Measurements from ENCODE around the gene HACL1. TPM values are rescaled to one million over a fixed set of nuclear protein-coding genes. Genes with fewer than 3 reads are reported as not detected.

The HACL1 gene
- total and polyA plus RNA-seq, 5 experiments from 2014 or later: 31.7 to 42.9 (median 33.8) TPM

DNA sequence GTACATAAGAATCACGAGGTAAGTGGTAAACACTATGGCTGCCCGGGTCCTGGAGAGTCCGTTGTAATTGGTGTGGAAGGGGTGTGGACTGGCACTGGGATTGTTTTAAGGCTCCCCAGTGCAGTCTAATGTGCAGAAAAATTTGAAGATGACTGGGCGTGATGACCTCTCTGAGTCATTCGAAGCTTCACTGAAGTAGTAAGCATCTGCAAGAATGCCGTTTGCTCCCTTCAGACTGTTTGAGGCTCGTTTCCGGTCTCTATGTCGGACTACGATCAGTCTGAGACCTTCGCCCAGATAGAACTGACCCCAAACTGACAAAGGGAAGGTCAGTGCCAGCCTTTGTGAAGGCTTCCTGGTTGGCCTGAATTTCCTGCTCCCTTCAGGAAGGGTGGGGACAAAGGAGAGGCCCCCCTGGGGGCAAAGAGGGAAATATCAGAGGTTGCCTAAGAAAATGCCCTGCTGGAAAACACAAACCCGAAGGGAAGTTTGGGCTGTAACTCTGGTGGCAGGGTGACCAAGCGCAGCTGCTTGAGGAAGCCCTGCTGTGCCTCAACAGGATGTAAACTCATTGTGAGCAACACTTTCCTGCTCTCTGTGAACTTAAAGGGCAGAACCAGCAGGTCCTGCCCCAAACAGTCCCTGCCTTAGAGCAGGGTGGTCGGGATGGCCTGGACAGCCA lies 34.8 kb upstream of the HACL1 start:
- Mint-ChIP-seq H3K9me3 (no peaks in the 10 kb centered on the region), H3K36me3 (peaks cover 0 to 13% (median 4%) of the 10 kb centered on the region in 3 donors), H3K27ac (peak overlapping the region in 3 of 10 donors; percentile 25 to 63 (median 56)), H3K4me3 (peak overlapping the region in 2 of 10 donors; percentile 10 to 48), H3K4me1 (peaks cover 5 to 31% (median 21%) of the 10 kb centered on the region in 4 donors), H3K27me3 (no peaks in the 10 kb centered on the region)
- DNase-seq: no peak
- no peak for ATAC-seq
- POLR2A ChIA-PET: interaction anchor here (0.8 kb wide), 1 partner anchor 108 kb away, joined by 3 read pairs; no protein-coding TSS in a partner anchor

DNA sequence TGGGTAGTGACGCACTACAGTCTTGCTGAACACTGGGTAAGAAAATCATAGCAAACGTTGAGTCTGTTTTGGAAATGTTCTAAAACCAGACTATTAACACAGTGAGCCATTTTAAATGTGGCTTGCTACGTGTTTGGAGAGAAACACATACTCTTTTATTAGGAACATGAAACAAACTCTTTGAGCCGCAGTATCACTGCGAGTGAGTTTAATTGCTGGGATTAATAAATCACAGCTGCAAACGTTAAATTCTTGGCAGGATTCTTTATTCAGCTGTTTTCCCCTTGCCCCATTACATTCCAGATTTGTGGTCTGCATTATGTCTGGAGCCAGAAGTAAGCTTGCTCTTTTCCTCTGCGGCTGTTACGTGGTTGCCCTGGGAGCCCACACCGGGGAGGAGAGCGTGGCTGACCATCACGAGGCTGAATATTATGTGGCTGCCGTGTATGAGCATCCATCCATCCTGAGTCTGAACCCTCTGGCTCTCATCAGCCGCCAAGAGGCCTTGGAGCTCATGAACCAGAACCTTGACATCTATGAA lies 33.8 kb upstream of the HACL1 start:
- Mint-ChIP-seq H3K9me3 (no peaks in the 10 kb centered on the region), H3K36me3 (peaks cover 0 to 13% (median 4%) of the 10 kb centered on the region in 3 donors), H3K4me1 (peaks cover 5 to 40% (median 25%) of the 10 kb centered on the region in 4 donors), H3K4me3 (no peak overlapping the region), H3K27me3 (no peaks in the 10 kb centered on the region), H3K27ac (no peak overlapping the region)
- DNase-seq: no peak
- no peak for ATAC-seq
- POLR2A ChIA-PET: interaction anchor here (0.8 kb wide), 1 partner anchor 109 kb away, joined by 3 read pairs; no protein-coding TSS in a partner anchor

DNA sequence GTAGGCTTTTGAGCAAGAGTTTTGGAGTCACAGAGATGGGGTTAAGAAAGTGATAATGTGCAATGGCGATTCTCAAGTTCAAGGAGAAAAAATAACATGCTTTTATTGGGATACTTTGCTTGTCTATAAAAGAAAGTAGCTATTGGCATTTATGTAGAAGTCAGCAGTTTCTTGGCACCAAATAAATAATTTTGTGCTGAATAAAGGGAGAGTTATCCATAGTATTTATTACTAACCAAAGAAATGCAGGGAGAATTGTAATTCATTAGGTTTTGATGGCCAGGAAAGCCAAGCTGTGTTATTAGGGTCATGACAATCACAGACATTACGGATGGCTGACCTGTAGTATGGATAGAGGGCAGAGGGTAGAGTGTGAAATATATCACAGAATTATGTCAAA lies 33.3 kb upstream of the HACL1 start:
- no peak for DNase-seq
- Mint-ChIP-seq H3K27ac (no peak overlapping the region), H3K4me3 (no peak overlapping the region), H3K9me3 (no peaks in the 10 kb centered on the region), H3K4me1 (peaks cover 7 to 45% (median 29%) of the 10 kb centered on the region in 4 donors), H3K27me3 (no peaks in the 10 kb centered on the region), H3K36me3 (peaks cover 0 to 13% (median 4%) of the 10 kb centered on the region in 3 donors)
- POLR2A ChIA-PET: no interaction called here
- ATAC-seq: no peak

DNA sequence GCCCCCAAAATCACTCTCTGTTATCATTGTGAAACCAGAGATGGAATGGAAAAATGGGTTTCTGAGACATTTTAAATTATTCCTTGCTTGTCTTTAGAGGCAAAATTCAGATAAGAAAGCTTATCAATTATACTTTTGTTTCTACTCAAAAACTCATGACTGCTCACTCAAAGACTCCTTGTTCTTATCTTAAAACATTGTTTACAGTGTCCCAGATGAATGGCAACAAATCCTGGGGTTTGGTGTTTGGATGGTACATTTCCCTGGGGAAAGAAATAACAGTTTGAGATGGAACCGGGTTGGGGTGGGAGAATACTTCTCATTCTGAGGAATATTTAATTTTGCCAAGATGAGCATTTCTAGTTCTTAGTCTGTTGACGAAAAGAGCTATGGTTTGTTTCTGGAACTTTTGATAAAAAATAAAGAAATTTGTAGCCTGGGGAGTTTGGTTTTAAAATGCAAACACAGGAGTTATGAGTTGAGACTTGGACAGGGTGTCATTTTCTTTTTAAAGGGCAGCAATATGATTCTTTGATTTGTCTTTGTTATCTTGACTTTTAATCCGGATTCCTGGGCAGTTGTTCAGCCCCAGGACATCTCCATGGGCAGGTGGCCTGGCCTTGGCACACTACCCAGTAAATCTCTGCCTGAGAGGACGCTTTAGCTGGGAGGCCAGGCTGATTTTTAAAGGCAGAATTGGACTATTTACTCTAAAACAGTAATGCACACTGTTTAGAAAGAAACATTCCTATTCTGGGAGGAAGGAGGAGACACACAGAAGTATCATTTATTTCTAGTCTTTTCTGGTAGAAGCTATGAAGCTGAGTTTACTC lies 32.6 kb upstream of the HACL1 start:
- POLR2A ChIA-PET: interaction anchor here (0.6 to 1.2 kb wide), 2 partner anchors 11 to 26 kb away, joined by 3 to 4 read pairs; no protein-coding TSS in a partner anchor
- Mint-ChIP-seq H3K9me3 (no peaks in the 10 kb centered on the region), H3K4me3 (no peak overlapping the region), H3K4me1 (peaks cover 7 to 45% (median 29%) of the 10 kb centered on the region in 4 donors), H3K27ac (no peak overlapping the region), H3K27me3 (no peaks in the 10 kb centered on the region), H3K36me3 (peaks cover 0 to 13% (median 4%) of the 10 kb centered on the region in 3 donors)
- ATAC-seq (no peak), DNase-seq (no peak)

DNA sequence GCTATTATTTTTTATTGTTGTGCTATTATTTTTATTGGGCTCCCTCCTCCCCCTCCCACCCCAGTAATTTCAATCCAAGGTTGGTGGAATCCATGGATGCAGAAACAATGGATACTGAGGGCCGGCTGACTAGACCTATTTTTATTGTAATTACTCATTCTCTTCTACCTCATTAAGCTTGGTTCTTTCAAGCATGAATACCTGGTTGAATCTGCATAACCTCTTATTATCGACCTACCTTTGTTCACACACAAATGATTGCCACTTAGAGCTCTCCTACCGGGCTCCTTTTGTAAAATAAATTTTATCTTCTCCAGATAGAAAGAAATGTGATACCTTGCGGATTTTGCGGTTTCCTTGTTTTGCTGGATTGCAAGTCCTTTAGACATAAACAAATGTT lies 31.8 kb upstream of the HACL1 start:
- no peaks in the 10 kb centered on the region for H3K27me3 Mint-ChIP-seq
- H3K4me1 Mint-ChIP-seq: peaks cover 7 to 42% (median 29%) of the 10 kb centered on the region in 4 donors
- H3K4me3 Mint-ChIP-seq: no peak overlapping the region
- H3K27ac Mint-ChIP-seq: no peak overlapping the region
- POLR2A ChIA-PET: interaction anchor here (1.2 kb wide), 1 partner anchor 26 kb away, joined by 4 read pairs; no protein-coding TSS in a partner anchor
- DNase-seq: no peak
- ATAC-seq: no peak
- H3K9me3 Mint-ChIP-seq: no peaks in the 10 kb centered on the region
- peaks cover 0 to 12% (median 4%) of the 10 kb centered on the region in 3 donors for H3K36me3 Mint-ChIP-seq

DNA sequence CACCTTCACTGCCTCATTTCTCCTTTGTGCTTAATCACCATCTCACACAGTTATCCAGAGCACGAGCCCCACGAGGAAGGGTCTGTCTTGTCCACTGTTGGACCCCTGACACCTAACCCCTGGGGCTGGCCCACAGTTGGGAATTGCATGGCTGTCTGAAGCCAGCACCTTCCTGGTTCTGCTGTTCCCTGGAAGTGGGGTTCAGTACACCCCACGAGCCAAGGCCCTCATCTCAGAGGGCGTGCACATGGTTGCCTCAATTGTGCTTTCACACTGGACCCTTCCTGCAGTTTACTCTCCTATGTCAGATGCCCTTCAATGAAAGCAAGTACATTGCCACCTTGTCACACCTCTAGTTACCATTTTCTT lies 30.8 kb upstream of the HACL1 start:
- ATAC-seq (no peak), DNase-seq (no peak)
- POLR2A ChIA-PET: no interaction called here
- peaks cover 0 to 11% (median 8%) of the 10 kb centered on the region in 3 donors for H3K36me3 Mint-ChIP-seq
- no peaks in the 10 kb centered on the region for H3K9me3 Mint-ChIP-seq
- H3K27me3 Mint-ChIP-seq: no peaks in the 10 kb centered on the region
- H3K4me3 Mint-ChIP-seq: peak overlapping the region in 3 of 10 donors; percentile 7 to 22 (median 11)
- H3K4me1 Mint-ChIP-seq: peaks cover 12 to 32% (median 25%) of the 10 kb centered on the region in 4 donors
- H3K27ac Mint-ChIP-seq: peak overlapping the region in 2 of 10 donors; percentile 21 to 90

DNA sequence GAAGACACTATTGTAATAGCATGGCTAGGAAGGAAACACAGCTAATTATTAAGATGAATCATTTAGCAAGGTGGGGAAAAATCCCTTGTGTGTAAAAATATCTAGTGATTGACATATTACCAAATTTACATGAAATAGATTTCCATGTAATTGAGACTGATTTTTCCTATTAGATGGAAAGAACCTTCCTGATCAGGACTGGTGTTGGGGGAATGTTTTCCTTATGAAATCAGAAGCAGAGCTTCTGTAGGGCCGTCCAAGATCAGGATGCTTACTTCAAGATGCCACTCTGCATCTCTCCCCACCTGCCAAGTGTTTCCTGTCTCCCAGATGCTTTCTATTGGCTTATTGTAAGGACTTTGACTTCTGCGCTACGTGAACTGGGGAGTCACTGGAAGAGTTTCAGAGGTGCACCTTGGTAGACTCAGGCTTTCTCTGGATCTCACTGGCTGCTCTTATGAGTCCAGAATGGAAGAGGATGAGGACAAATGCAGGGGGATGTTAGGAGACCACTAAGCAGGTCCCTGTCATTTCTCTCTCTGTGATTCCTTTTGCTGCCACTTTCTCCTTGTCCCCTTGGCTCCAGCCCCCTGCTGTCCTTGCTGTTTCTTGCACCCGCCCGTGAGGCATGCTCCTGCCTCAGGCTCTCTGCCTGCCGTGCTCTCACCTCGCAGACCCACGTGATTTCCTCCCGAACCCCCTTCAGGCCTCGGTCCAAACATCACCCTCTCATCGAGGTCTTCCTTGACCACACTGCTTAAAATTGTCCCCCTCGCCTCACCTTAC lies 30.2 kb upstream of the HACL1 start:
- H3K27me3 Mint-ChIP-seq: no peaks in the 10 kb centered on the region
- H3K9me3 Mint-ChIP-seq: no peaks in the 10 kb centered on the region
- peaks cover 0 to 12% (median 6%) of the 10 kb centered on the region in 3 donors for H3K36me3 Mint-ChIP-seq
- POLR2A ChIA-PET: no interaction called here
- H3K4me3 Mint-ChIP-seq: peak overlapping the region in 3 of 10 donors; percentile 7 to 47 (median 22)
- H3K27ac Mint-ChIP-seq: peak overlapping the region in 3 of 10 donors; percentile 21 to 90 (median 80)
- no peak for DNase-seq
- peaks cover 12 to 29% (median 22%) of the 10 kb centered on the region in 4 donors for H3K4me1 Mint-ChIP-seq
- no peak for ATAC-seq

DNA sequence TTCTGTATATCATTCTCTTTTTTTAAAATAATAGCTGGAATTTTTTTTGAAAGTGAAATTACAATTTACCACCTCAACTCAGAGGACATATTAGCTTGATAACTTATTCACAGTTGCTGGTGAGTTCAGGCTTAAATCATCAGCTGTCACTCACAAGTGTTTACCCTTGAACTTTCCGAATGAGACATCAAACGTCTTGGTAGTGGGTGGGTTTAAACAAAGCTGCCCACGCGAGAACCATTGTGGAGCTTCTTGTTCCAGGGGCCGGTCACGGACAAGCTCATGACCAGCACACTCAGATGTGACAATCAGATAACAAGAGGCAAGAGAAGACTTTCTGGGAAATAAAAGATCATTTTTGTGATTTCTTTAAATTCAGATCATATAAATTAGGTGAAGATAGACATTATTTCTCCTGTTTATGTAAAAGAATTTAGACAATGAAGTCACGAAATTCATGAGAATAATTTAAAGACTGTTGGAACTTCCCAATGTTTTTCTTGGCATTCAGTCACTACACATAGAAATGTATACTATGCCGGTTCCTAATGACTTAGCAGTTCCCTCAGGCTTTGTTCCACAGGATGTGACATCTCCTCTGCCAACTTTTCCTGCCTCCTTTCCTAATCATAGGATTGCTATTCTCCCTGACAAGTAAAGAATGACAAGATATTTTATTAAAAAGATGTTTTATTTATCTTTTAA lies 29.4 kb upstream of the HACL1 start:
- H3K27ac Mint-ChIP-seq: peak overlapping the region in 1 of 10 donors; percentile 22
- no peaks in the 10 kb centered on the region for H3K27me3 Mint-ChIP-seq
- POLR2A ChIA-PET: no interaction called here
- H3K4me3 Mint-ChIP-seq: peak overlapping the region in 3 of 10 donors; percentile 33 to 68 (median 66)
- peaks cover 0 to 10% (median 6%) of the 10 kb centered on the region in 3 donors for H3K36me3 Mint-ChIP-seq
- H3K9me3 Mint-ChIP-seq: no peaks in the 10 kb centered on the region
- peaks cover 11 to 24% (median 18%) of the 10 kb centered on the region in 4 donors for H3K4me1 Mint-ChIP-seq
- ATAC-seq (no peak), DNase-seq (no peak)

DNA sequence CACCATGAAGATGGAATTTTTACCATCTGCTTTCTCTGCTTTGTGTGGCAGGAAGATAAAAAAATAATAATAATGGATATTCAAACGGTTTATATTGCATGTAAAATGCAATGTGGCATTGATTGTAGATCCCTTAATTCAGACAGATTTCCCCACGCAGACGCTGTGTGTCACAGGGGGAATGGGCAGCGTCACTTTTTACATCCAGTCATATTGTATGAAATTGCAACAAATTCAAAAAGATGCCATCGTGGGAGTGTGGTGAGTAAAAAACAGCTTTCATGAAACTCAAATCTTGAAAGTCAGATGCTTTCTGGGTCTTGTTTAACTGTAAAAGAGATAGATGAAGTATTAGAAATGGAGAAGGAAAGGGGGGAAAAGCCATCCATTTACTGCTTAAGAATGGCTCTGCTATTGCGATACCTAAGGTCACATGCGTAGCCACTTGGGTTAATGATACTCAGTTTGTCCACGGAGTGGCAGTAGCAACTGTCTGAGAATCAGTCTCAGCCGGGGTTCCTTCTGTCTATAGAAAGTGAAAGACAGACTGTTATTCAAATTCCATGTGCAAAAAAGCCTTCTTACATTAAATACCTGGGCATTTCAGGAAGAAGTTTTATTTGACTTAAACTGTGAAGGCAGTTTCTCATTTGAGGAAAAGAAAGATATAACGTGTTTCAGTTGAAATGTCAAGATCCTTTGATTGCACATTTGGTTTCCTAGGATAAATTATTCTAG lies 28.7 kb upstream of the HACL1 start:
- Mint-ChIP-seq H3K4me3 (peak overlapping the region in 9 of 10 donors; percentile 24 to 68 (median 45)), H3K4me1 (peaks cover 10 to 26% (median 16%) of the 10 kb centered on the region in 4 donors), H3K36me3 (peaks cover 0 to 6% (median 4%) of the 10 kb centered on the region in 3 donors), H3K9me3 (no peaks in the 10 kb centered on the region), H3K27me3 (no peaks in the 10 kb centered on the region), H3K27ac (peak overlapping the region in 3 of 10 donors; percentile 22 to 64 (median 31))
- peak in 9 of 10 donors; percentile 31 to 76 (median 62) for DNase-seq
- POLR2A ChIA-PET: no interaction called here
- peak; percentile 100 for ATAC-seq

DNA sequence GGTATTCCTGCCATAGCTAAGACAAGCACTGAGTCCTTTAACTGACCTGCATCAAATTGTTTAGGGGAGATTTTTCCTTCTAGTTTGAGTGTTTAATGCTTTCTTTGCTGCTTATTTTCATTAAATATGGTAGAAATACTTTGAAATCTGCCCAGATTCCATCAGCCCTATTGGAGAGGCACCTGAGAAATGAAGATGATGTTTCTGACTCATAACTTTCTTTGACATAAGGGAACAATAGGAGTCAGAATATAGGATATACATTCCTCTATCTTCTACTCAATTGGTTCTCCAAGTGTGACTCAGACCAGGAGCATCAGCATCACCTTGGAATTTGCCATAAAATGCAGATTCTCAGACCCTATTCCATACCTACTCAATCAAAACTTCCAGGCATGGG lies 27.6 kb upstream of the HACL1 start:
- DNase-seq (no peak), ATAC-seq (no peak)
- H3K27ac Mint-ChIP-seq: no peak overlapping the region
- H3K27me3 Mint-ChIP-seq: no peaks in the 10 kb centered on the region
- POLR2A ChIA-PET: no interaction called here
- H3K9me3 Mint-ChIP-seq: peaks cover 0 to 5% (median 0%) of the 10 kb centered on the region in 9 donors
- peaks cover 13 to 37% (median 26%) of the 10 kb centered on the region in 4 donors for H3K4me1 Mint-ChIP-seq
- no peak overlapping the region for H3K4me3 Mint-ChIP-seq
- peaks cover 3 to 6% (median 4%) of the 10 kb centered on the region in 3 donors for H3K36me3 Mint-ChIP-seq

Measured in naive thymus-derived CD8-positive, alpha-beta T cell (primary cell).